Endothelial cell (in vitro differentiated cells): ENCODE data around the gene RHOH. TPM values are rescaled to one million over a fixed set of nuclear protein-coding genes. Genes with fewer than 3 reads are reported as not detected.
A peak's percentile ranks its signal among the peaks of the same experiment; 100 is the strongest.

ENCODE experiments used
- DNase-seq: peaks from one replicate; pipeline ENCODE4 v3.0.0; 2021; ENCODE audit warnings: low spot score
- H3K27ac Mint-ChIP-seq: one replicate; pipeline ENCODE4 v1.8.0; 2021; ENCODE audit warnings: mixed read lengths, inconsistent platforms; ENCODE audit not compliant: unreplicated experiment
- H3K27me3 Mint-ChIP-seq: one replicate; pipeline ENCODE4 v1.8.0; 2021; ENCODE audit warnings: mild to moderate bottlenecking, moderate library complexity, mixed read lengths, inconsistent platforms; ENCODE audit not compliant: unreplicated experiment
- H3K36me3 Mint-ChIP-seq: one replicate; pipeline ENCODE4 v1.8.0; 2021; ENCODE audit warnings: mild to moderate bottlenecking, low read depth, mixed read lengths, inconsistent platforms; ENCODE audit not compliant: unreplicated experiment
- H3K4me1 Mint-ChIP-seq: one replicate; pipeline ENCODE4 v1.8.0; 2021; ENCODE audit warnings: mild to moderate bottlenecking, mixed read lengths, inconsistent platforms; ENCODE audit not compliant: unreplicated experiment
- H3K4me3 Mint-ChIP-seq: one replicate; pipeline ENCODE4 v1.8.0; 2021; ENCODE audit warnings: mild to moderate bottlenecking, mixed read lengths, inconsistent platforms; ENCODE audit not compliant: unreplicated experiment
- H3K9me3 Mint-ChIP-seq: one replicate; pipeline ENCODE4 v1.8.0; 2021; ENCODE audit warnings: mixed read lengths, inconsistent platforms; ENCODE audit not compliant: unreplicated experiment
- total RNA-seq: library from RNA; stranded (reverse); fragmentation: NEBNext Ultra II Directional; extraction: Animal tissue kit (Norgen Biotek cat#: 25700); gene quantifications from one replicate; pipeline ENCODE4 v1.2.1, GENCODE V29; 2021; ENCODE audit not compliant: unreplicated experiment
- TF ChIP-seq, protein P1 (sequence below): fragments of 200-600 bp; sonication (generic); IDR thresholded peaks from one replicate; pipeline ENCODE4 v1.5.0; 2021; ENCODE audit warnings: antibody characterized with exemption; ENCODE audit not compliant: unreplicated experiment

The RHOH gene
- total RNA-seq, 1 donor from 2014 or later = 20.4 TPM

- Mint-ChIP-seq H3K9me3 (no peaks in the 10 kb centered on the region), H3K36me3 (no peaks in the 10 kb centered on the region), H3K27ac (no peak overlapping the region), H3K4me3 (peak overlapping the region; percentile 89), H3K27me3 (peaks cover 7% of the 10 kb centered on the region), H3K4me1 (peaks cover 59% of the 10 kb centered on the region)
- TF ChIP-seq, protein P1, sequence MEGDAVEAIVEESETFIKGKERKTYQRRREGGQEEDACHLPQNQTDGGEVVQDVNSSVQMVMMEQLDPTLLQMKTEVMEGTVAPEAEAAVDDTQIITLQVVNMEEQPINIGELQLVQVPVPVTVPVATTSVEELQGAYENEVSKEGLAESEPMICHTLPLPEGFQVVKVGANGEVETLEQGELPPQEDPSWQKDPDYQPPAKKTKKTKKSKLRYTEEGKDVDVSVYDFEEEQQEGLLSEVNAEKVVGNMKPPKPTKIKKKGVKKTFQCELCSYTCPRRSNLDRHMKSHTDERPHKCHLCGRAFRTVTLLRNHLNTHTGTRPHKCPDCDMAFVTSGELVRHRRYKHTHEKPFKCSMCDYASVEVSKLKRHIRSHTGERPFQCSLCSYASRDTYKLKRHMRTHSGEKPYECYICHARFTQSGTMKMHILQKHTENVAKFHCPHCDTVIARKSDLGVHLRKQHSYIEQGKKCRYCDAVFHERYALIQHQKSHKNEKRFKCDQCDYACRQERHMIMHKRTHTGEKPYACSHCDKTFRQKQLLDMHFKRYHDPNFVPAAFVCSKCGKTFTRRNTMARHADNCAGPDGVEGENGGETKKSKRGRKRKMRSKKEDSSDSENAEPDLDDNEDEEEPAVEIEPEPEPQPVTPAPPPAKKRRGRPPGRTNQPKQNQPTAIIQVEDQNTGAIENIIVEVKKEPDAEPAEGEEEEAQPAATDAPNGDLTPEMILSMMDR = no peak
- no peak for DNase-seq
Measured at GRCh38 chr4:40199179-40199670, 2.4 kb downstream of the RHOH start.

DNA sequence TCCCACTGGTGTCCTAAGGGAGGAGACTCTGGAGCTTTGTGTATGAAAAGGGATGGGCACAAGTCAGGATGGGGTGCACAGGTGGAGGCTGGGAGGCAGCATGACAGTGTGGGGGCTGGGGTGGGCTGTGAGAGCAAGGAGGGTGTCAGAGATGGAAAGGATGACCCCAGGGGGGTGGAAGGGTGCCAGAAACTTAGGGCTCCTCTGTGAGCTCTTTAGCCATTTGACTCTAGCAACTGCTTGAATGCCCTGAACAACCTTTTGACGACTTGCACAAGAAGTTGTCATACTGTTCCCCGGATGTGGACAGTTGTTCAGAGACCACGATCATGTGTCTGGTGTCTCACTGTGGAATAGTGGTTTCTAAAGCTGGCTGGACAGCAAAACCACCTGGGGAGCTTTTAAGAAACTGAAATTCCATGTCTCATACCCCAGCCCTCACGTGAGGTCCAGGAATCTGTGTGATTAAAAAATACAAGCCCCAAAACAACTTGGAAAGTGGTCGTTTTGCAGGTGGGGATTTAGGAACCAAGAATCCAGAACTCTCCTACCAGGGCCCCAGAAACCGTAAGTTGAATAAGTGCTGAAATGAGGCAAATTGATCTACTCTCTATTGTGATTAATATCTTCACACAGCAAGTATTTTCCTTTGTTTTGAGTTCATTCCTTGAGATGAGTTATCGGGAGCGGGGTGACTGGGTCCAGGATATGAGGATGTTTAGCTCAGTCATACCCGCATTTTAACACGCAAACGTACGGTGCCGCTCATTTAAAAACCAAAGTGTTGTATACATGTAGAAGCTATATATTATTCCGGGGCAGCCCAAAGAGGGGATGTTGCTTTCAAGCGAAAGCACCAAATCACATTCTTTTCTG is 3.4 kb downstream of the RHOH start:
- TF ChIP-seq, protein P1 = no peak
- DNase-seq = no peak
- no peaks in the 10 kb centered on the region for H3K9me3 Mint-ChIP-seq
- H3K36me3 Mint-ChIP-seq = no peaks in the 10 kb centered on the region
- no peak overlapping the region for H3K27ac Mint-ChIP-seq
- H3K4me1 Mint-ChIP-seq = peaks cover 63% of the 10 kb centered on the region
- no peak overlapping the region for H3K4me3 Mint-ChIP-seq
- H3K27me3 Mint-ChIP-seq = peaks cover 7% of the 10 kb centered on the region

DNA sequence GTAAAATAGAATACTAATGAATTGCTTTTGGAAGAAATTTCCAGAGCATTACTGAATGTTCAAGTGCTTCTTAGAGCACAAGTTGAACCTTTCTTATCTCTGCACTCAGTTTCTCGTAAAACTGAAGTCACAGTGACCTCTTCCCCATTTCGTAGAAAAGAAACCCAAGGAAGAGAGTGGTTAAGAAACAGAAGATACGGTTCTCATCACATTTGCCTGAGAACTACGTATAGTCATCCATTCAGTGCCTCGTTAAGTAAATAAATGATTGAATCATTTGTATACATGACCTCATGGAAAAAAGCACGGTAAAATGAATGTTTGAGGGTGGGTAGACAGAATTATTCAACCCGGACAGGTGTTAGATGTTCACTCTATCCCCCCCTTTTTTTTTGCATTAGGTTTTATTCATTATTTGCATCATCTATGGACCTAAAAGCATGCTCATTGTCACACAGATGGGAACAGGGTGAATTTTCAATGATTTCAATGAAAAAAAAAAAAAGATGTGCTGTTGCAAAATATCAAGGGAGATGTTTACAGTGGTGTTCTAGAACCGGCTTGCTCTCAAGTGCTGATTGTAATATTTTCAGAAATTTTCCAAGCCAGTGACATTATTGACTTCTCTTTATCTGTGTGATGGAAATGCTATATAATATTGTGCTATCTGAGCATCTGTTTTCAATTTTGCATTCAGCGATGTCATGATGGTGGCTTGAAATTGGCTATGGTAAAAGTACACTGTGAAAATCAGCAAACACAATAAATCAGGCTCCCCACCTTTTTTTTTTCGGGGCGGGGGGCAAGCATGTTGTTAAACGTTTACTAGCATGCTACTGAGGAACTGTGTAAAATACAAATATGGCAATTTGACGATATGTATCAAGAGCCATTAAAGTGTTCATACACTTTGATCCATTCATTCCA is 4.3 kb downstream of the RHOH start:
- Mint-ChIP-seq H3K36me3 (no peaks in the 10 kb centered on the region), H3K4me1 (peaks cover 70% of the 10 kb centered on the region)

DNA sequence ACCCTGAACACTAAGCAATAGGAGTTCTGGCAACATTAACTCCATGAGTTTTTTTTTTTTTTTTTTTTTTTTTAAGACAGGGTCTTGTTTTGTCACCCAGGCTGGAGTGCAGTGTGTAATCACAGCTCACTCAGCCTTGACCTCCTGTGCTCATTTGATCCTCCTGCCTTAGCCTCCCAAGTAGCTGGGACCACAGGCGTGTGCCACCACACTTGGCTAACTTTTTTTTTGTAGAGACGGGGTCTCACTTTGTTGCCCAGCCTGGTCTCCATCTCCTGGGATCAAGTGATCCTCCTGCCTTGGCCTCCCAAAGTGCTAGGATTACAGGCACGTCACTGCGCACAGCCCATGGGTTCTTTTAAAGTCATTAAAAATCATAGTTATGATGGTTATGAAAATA is 5.1 kb downstream of the RHOH start:
- Mint-ChIP-seq H3K4me1 (peaks cover 70% of the 10 kb centered on the region), H3K36me3 (no peaks in the 10 kb centered on the region), H3K9me3 (no peaks in the 10 kb centered on the region), H3K27me3 (peaks cover 4% of the 10 kb centered on the region), H3K27ac (no peak overlapping the region), H3K4me3 (no peak overlapping the region)
- TF ChIP-seq, protein P1 = no peak
- DNase-seq = no peak

More for the DNA sequence above, 4.3 kb downstream of the RHOH start:
- Mint-ChIP-seq H3K4me3 (no peak overlapping the region), H3K27ac (no peak overlapping the region), H3K27me3 (peaks cover 7% of the 10 kb centered on the region), H3K9me3 (no peaks in the 10 kb centered on the region)
- no peak for DNase-seq
- TF ChIP-seq, protein P1 = no peak
